G401.6 (cell line): ENCODE data around the gene AP2A1.

ENCODE experiments used
- FAIRE-seq: peaks from 2 replicates; lab custom pipeline; 2012; peaks lifted over from hg19 to GRCh38; lab: Jason Lieb, UNC

AP2A1 gene

GRCh38 chr19:49793561-49793840 is 26.7 kb downstream of the AP2A1 start:
- FAIRE-seq, result no peak

GRCh38 chr19:49795615-49796014 is 28.8 kb downstream of the AP2A1 start:
- FAIRE-seq, result no peak

GRCh38 chr19:49798574-49798973 is 31.8 kb downstream of the AP2A1 start:
- FAIRE-seq, result no peak

GRCh38 chr19:49799271-49799797 is 32.5 kb downstream of the AP2A1 start:
- FAIRE-seq, result no peak

GRCh38 chr19:49799798-49800376 is 33.1 kb downstream of the AP2A1 start:
- no peak for FAIRE-seq

- FAIRE-seq, result no peak
Observed at GRCh38 chr19:49800771-49801170, 34.0 kb downstream of the AP2A1 start.

- no peak for FAIRE-seq
Observed at GRCh38 chr19:49801401-49801888, 34.6 kb downstream of the AP2A1 start.

- FAIRE-seq, result no peak
Observed at GRCh38 chr19:49801966-49802661, 35.3 kb downstream of the AP2A1 start.

- FAIRE-seq, result no peak
Observed at GRCh38 chr19:49802836-49803528, 36.2 kb downstream of the AP2A1 start.

GRCh38 chr19:49803529-49803856 is 36.7 kb downstream of the AP2A1 start:
- FAIRE-seq, result no peak

- FAIRE-seq, result no peak
Observed at GRCh38 chr19:49805822-49806619, 39.2 kb downstream of the AP2A1 start.

GRCh38 chr19:49806620-49806959 is 39.8 kb downstream of the AP2A1 start:
- FAIRE-seq, result no peak

- no peak for FAIRE-seq
Observed at GRCh38 chr19:49807058-49807903, 40.5 kb downstream of the AP2A1 start.

- FAIRE-seq, result no peak
Observed at GRCh38 chr19:49807904-49808675, 41.3 kb downstream of the AP2A1 start.

GRCh38 chr19:49808711-49809159 is 41.9 kb downstream of the AP2A1 start:
- FAIRE-seq, result no peak

GRCh38 chr19:49809160-49809940 is 42.5 kb downstream of the AP2A1 start:
- no peak for FAIRE-seq

- FAIRE-seq, result no peak
Observed at GRCh38 chr19:49809941-49810389, 43.2 kb downstream of the AP2A1 start.

- FAIRE-seq, result no peak
Observed at GRCh38 chr19:49811328-49811727, 44.5 kb downstream of the AP2A1 start.

- FAIRE-seq, result no peak
Observed at GRCh38 chr19:49812452-49812996, 45.7 kb downstream of the AP2A1 start.
